Sigmoid colon (tissue), 7 donors: ENCODE measurements around the gene OR10G8. TPM values are rescaled to one million over a fixed set of nuclear protein-coding genes. Genes with fewer than 3 reads are reported as not detected.

Source experiments
- DNase-seq: peaks from one replicate; pipeline ENCODE4 v3.0.0-alpha.2; 2019
- H3K27ac ChIP-seq, 4 donors: fragments of 200-600 bp; sonication (generic); one replicate each; pipeline ENCODE4 v1.5.1; 2016 to 2019; ENCODE audit warnings: mild to moderate bottlenecking in 1 of 4
- H3K27me3 ChIP-seq, 3 donors: fragments of 200-600 bp; sonication (generic); one replicate each; pipeline ENCODE4 v1.5.1; 2019; ENCODE audit warnings: mild to moderate bottlenecking in 1 of 3
- H3K36me3 ChIP-seq, 4 donors: fragments of 200-600 bp; sonication (generic); one replicate each; pipeline ENCODE4 v1.5.1; 2016 to 2019
- H3K4me1 ChIP-seq, 4 donors: fragments of 200-600 bp; sonication (generic); one replicate each; pipeline ENCODE4 v1.5.1; 2017 to 2019
- H3K4me3 ChIP-seq, 4 donors: fragments of 200-600 bp; sonication (generic); one replicate each; pipeline ENCODE4 v1.5.1; 2017 to 2019; ENCODE audit warnings: mild to moderate bottlenecking in 2 of 4, moderate library complexity in 1 of 4
- H3K9me3 ChIP-seq, 4 donors: fragments of 200-600 bp in 3 of 4; sonication (generic) in 3 of 4; one replicate each; pipeline versions ENCODE4 v1.5.1 to v1.6.1; 2013 to 2019
- CTCF ChIP-seq, 4 experiments: fragments of 450-650 bp in 3 of 4; fragments of 200-600 bp in 1 of 4; IDR thresholded peaks; one replicate each; pipeline ENCODE4 v1.5.1; 2016 to 2019; ENCODE audit warnings: antibody characterized with exemption in 4 of 4, mild to moderate bottlenecking in 3 of 4, moderate library complexity in 2 of 4
- EP300 ChIP-seq, 4 donors: sonication (generic); formaldehyde crosslinking; IDR thresholded peaks; one replicate each; pipeline ENCODE4 v1.6.1; 2017; ENCODE audit warnings: antibody characterized with exemption in 4 of 4
- POLR2A ChIP-seq, 2 donors: fragments of 450-650 bp; IDR thresholded peaks; one replicate each; pipeline ENCODE4 v1.6.1; 2016; ENCODE audit warnings: antibody characterized with exemption in 2 of 2, mild to moderate bottlenecking in 2 of 2, moderate library complexity in 2 of 2
- POLR2AphosphoS5 ChIP-seq, 4 donors: sonication (generic); formaldehyde crosslinking; IDR thresholded peaks; one replicate each; pipeline ENCODE4 v1.6.1; 2017; ENCODE audit warnings: antibody characterized with exemption in 4 of 4
- WGBS, 2 donors: extraction: QIAGEN DNeasy Blood & Tissue Kit; methylation state at CpG; one replicate each; pipeline ENCODE4 v1.1.7; 2013; 5-methylcytosine and 5-hydroxymethylcytosine counted together
- intact Hi-C: fragments of 100-400 bp; cut with DNase I; formaldehyde crosslinking; loops from one replicate; pipeline ENCODE4 v1.15.1; 2023
- polyA plus RNA-seq, 3 donors: library from polyadenylated mRNA; stranded (reverse); fragments of 200-250 nt; gene quantifications; one replicate each; pipeline ENCODE4 v1.2.3, GENCODE V29; 2013
- total RNA-seq, 4 donors: library from RNA; depleted of rRNA; stranded (reverse); fragments of >200 nt; gene quantifications; one replicate each; pipeline ENCODE4 v1.1.0, GENCODE V29; 2016
- donor health status: healthy with polysubstance abuse.
- donor health status: Bipolar disorder and iron deficiency.
- donor health status: healthy.

The OR10G8 gene
- total and polyA plus RNA-seq, 7 donors: not detected

DNA sequence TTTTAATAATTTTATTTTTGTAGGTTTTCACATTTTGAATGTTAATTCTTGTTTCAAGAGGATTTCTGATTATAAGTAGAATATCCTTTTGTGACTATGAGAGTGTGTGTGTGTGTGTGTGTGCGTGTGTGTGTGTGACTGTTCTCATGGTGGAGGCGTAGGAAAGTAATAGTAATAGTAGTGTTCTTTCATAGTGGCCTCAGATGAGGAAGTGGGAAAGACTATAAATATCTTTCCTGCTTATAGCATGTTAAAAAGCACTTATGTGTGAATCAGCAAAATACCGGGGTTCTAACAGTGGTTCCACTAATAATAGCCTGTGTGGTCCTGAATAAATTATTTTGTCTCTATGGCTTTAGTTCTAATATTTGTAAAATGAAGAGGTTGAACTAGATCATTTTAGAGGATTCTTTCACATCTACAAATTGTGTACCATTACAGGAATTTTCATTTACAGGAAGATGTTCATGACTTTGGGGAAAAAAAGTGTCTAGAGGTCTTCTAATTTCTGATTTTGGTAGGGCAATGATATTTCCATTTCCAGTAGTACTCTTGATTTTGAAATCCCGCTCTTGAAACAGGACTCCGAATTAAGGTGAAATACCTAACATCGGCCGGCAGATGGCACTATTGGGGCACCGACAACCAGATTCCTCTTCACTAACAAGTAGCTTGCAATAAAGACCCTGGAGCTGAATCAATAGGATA is 44.5 kb downstream of the OR10G8 start:
- TF ChIP-seq POLR2A (IDR thresholded peaks at IDR 0.05) (no peak), CTCF (IDR thresholded peaks at IDR 0.05) (peak in 3 of 4 experiments; percentile 22 to 70 (median 46))
- WGBS, 2 donors: 5% methylated on average over 8 of the region's 8 CpGs
- Histone ChIP-seq H3K9me3 (no peaks in the 10 kb centered on the region), H3K4me1 (peaks cover 2 to 18% (median 13%) of the 10 kb centered on the region in 4 donors), H3K4me3 (no peak overlapping the region), H3K36me3 (no peaks in the 10 kb centered on the region), H3K27me3 (peaks cover 0 to 21% (median 11%) of the 10 kb centered on the region in 3 donors), H3K27ac (no peak overlapping the region)
- peak; percentile 75 for DNase-seq
- intact Hi-C loops: loop anchor here (5.0 kb wide), 2 partner anchors 126 to 516 kb away; no protein-coding TSS in a partner anchor

- TF ChIP-seq CTCF (IDR thresholded peaks at IDR 0.05) (peak in 2 of 4 experiments; percentile 5 to 8), POLR2A (IDR thresholded peaks at IDR 0.05) (no peak)
- Histone ChIP-seq H3K36me3 (no peaks in the 10 kb centered on the region), H3K4me3 (no peak overlapping the region), H3K27ac (no peak overlapping the region), H3K9me3 (no peaks in the 10 kb centered on the region), H3K27me3 (peaks cover 0 to 26% (median 14%) of the 10 kb centered on the region in 3 donors), H3K4me1 (peaks cover 2 to 23% (median 17%) of the 10 kb centered on the region in 4 donors)
- WGBS, 2 donors: 72 to 82% methylated on average over 4 of the region's 4 CpGs
- DNase-seq: no peak
- intact Hi-C loops: loop anchor here (5.0 kb wide), 2 partner anchors 126 to 516 kb away; no protein-coding TSS in a partner anchor
Measured at GRCh38 chr11:124071623-124071948, 45.0 kb downstream of the OR10G8 start.

DNA sequence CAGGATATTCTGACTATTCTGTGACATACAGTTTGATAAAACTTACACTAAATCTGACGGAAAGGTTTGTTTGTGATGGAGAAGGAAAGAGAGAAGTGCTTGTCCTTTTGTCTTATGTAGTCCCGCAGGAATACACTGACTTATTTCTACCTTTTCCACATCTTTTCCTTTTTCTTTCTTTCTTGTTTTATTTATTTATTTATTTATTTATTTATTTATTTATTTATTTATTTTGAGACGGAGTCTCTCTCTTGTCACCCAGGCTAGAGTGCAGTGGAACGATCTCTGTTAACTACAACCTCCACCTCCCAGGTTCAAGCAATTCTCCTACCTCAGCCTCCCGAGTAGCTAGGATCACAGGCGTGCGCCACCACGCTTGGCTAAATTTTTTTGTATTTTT is 45.5 kb downstream of the OR10G8 start:
- intact Hi-C loops: loop anchor here (5.0 kb wide), 2 partner anchors 125 to 515 kb away; no protein-coding TSS in a partner anchor
- peaks cover 0 to 28% (median 14%) of the 10 kb centered on the region in 3 donors for H3K27me3 ChIP-seq
- H3K27ac ChIP-seq: no peak overlapping the region
- H3K9me3 ChIP-seq: no peaks in the 10 kb centered on the region
- H3K4me3 ChIP-seq: no peak overlapping the region
- H3K36me3 ChIP-seq: no peaks in the 10 kb centered on the region
- H3K4me1 ChIP-seq: peaks cover 2 to 24% (median 17%) of the 10 kb centered on the region in 4 donors
- 88 to 93% methylated on average over 8 of the region's 8 CpGs for WGBS, 2 donors
- TF ChIP-seq CTCF (IDR thresholded peaks at IDR 0.05) (no peak), EP300 (IDR thresholded peaks at IDR 0.05) (no peak), POLR2A (IDR thresholded peaks at IDR 0.05) (no peak), POLR2AphosphoS5 (IDR thresholded peaks at IDR 0.05) (no peak)
- no peak for DNase-seq

- no peak overlapping the region for H3K4me3 ChIP-seq
- no peak for DNase-seq
- intact Hi-C loops: loop anchor here (5.0 kb wide), 2 partner anchors 123 to 513 kb away; no protein-coding TSS in a partner anchor
- TF ChIP-seq POLR2A (IDR thresholded peaks at IDR 0.05): no peak
- no peak for TF ChIP-seq EP300 (IDR thresholded peaks at IDR 0.05)
- no peak for TF ChIP-seq POLR2AphosphoS5 (IDR thresholded peaks at IDR 0.05)
- TF ChIP-seq CTCF (IDR thresholded peaks at IDR 0.05): no peak
- no peaks in the 10 kb centered on the region for H3K36me3 ChIP-seq
- no peaks in the 10 kb centered on the region for H3K9me3 ChIP-seq
- peaks cover 2 to 19% (median 14%) of the 10 kb centered on the region in 4 donors for H3K4me1 ChIP-seq
- 96 to 97% methylated on average over 5 of the region's 5 CpGs for WGBS, 2 donors
- peaks cover 0 to 38% (median 7%) of the 10 kb centered on the region in 3 donors for H3K27me3 ChIP-seq
- no peak overlapping the region for H3K27ac ChIP-seq
Measured at GRCh38 chr11:124074554-124074953, 48.0 kb downstream of the OR10G8 start.
